ENCODE results near the gene TMC1. TPM values are rescaled to one million over a fixed set of nuclear protein-coding genes. Genes with fewer than 3 reads are reported as not detected.

Gene TMC1
- total RNA-seq, 1 experiment from 2014 or later, result 0.53 TPM

GRCh38 chr9:72612449-72612848 is 91.0 kb downstream of the TMC1 start:
- DNase-seq (ENCODE audit: low spot score), result no peak

GRCh38 chr9:72614067-72614466 is 92.7 kb downstream of the TMC1 start:
- DNase-seq (ENCODE audit: low spot score), result no peak

- DNase-seq (ENCODE audit: low spot score), result no peak
Measured at GRCh38 chr9:72615931-72616330, 94.5 kb downstream of the TMC1 start.

DNA sequence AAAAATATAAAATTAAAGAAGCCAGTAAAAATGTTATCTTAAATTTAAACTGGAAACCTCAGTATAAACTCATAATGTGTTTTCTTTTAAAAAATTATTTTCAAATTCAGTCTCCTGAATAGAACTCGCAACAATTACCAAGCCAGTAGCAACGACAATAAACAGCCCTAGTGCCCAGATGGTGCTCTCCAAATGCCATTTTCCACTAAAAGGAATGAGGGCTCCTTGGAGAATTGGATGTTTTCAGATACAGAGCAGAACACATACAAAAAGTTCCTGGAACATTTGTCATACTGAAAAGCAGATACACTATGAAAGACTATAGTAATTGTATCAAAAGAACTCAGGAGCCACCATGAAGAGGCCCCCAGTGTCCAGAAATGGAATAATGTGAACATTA is 97.4 kb downstream of the TMC1 start:
- no peak for DNase-seq (ENCODE audit: low spot score)

DNA sequence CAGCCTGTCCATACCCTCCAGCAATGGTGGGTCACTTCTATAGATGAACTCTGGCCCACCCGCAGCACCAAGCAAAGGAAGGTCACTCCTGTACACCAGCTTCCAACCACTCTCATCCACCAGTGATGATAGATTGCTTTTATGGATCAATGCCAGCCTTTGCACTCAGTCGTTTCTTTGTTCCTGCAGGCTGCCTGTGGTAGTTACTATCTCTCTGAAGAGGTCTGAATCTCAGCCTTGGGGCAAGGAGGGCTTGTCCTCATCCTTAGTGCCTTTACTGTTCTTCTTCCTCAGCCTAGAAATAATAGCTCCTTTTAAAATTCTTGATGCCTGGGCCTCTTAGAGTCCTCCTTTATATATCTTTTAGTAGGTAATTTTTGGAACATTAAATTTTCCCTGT is 100.8 kb downstream of the TMC1 start:
- DNase-seq (ENCODE audit: low spot score), result no peak

DNA sequence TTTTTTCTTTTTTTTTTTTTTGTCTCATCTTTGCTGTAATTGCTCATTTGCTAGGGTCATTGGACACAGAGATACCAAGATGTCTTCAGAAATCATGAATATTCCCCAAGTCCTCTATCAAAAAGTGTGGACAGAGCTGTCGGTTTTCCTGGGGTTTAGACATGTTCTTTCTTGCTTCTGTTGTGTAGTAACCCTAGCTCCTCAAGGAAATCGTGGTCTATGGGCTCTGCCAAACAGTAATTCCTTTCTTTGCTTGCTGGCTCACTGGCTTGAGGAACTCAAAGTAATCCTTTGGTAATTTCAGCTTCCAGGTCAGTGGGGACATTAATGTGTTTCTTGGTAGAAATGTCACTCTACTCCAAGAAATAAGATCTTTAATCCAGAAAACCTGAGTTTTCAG is 101.7 kb downstream of the TMC1 start:
- DNase-seq (ENCODE audit: low spot score), result no peak

GRCh38 chr9:72627147-72627546 is 105.7 kb downstream of the TMC1 start:
- no peak for DNase-seq (ENCODE audit: low spot score)

DNA sequence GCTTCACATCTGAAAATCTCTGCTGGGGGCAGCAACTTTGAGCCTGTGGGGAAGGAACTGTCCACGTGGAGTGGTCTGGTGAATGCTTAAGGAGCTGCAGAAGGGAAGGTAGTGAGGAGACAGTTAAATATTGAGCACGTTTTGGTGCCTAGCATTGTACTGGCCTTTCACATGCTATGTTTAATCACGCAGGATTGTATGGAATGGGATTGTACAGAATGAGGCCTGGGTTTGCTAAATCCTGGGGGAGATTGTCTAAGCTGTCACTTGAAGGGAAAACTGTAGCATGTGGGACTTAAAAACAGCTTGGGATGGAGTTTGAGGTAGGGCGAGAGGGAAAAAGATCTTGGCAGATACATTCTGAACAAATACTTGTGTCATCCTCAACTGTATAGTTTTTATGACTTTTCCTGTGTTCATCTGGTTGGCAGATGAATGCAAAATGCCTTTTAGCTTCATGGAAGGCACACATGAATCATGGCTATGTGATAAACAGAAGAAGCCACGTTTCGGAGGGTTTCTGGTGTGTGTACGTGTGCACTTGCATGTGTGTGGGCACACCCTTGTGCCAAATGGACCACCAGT is 106.6 kb downstream of the TMC1 start:
- DNase-seq (ENCODE audit: low spot score), result no peak

DNA sequence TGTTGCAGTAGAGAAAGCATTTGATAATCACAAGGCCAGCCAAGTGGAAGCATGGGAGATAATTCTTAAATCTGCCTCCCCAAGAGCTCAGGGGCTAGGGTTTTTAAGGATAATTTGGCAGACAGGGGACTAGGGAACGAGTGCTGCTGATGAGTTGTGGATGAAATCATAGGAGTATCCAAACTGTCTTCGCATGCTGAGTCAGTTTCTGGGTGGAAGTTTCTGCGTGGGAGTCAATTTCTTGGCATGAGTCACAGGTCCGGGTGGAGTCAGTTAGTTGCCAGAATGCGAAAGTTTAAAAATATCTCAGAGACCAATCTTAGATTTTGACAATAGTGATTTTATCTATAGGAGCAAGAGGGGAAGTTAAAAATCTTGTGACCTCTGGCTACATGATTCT is 112.6 kb downstream of the TMC1 start:
- peak; percentile 13 for DNase-seq (ENCODE audit: low spot score)

DNA sequence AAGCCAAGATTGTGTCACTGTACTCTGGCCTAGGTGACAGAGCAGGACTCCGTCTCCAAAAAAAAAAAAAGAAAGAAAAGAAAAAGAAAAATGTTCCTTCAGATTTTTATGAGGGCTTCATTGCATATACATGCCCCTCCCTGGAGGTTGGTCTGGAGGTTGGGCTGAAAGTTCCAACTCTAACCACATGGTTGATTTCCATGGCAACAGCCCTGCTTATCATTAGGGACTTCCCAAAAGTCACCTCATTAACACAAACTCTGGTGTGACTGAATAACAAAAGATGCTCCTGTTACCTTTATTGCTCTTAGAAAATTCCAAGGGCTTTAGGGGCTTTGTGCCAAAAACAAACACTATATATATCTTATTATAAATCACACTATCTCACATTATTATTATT is 113.8 kb downstream of the TMC1 start:
- no peak for DNase-seq (ENCODE audit: low spot score)

GRCh38 chr9:72636621-72637020 is 115.2 kb downstream of the TMC1 start:
- no peak for DNase-seq (ENCODE audit: low spot score)

GRCh38 chr9:72643651-72644050 is 122.2 kb downstream of the TMC1 start:
- no peak for DNase-seq (ENCODE audit: low spot score)

GRCh38 chr9:72646061-72646460 is 124.7 kb downstream of the TMC1 start:
- DNase-seq (ENCODE audit: low spot score), result no peak

GRCh38 chr9:72648324-72649126 is 127.1 kb downstream of the TMC1 start:
- DNase-seq (ENCODE audit: low spot score), result no peak

- DNase-seq (ENCODE audit: low spot score), result no peak
Measured at GRCh38 chr9:72649127-72649442, 127.7 kb downstream of the TMC1 start.

GRCh38 chr9:72650206-72650605 is 128.8 kb downstream of the TMC1 start:
- no peak for DNase-seq (ENCODE audit: low spot score)

GRCh38 chr9:72656021-72656420 is 134.6 kb downstream of the TMC1 start:
- no peak for DNase-seq (ENCODE audit: low spot score)

- no peak for DNase-seq (ENCODE audit: low spot score)
Measured at GRCh38 chr9:72657023-72657422, 135.6 kb downstream of the TMC1 start.

DNA sequence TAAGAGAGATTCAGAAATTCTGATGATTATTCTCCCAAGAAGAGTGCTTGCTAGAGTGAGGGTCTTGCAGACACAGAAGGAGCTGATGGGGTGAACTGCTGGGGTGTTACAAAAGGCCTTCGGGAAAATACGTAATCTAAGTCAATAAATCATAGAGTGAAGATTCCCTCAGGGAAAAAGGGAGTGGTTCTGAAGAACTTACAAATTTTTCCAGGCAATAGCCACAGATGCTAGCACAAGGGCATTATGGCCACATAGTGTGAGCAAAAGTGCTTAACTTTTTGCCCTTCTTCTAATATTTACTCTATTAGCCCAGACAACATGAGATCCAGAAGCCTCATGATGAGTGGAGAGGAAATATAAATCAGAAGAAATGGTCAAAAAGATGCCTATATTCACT is 137.3 kb downstream of the TMC1 start:
- DNase-seq (ENCODE audit: low spot score), result no peak

DNA sequence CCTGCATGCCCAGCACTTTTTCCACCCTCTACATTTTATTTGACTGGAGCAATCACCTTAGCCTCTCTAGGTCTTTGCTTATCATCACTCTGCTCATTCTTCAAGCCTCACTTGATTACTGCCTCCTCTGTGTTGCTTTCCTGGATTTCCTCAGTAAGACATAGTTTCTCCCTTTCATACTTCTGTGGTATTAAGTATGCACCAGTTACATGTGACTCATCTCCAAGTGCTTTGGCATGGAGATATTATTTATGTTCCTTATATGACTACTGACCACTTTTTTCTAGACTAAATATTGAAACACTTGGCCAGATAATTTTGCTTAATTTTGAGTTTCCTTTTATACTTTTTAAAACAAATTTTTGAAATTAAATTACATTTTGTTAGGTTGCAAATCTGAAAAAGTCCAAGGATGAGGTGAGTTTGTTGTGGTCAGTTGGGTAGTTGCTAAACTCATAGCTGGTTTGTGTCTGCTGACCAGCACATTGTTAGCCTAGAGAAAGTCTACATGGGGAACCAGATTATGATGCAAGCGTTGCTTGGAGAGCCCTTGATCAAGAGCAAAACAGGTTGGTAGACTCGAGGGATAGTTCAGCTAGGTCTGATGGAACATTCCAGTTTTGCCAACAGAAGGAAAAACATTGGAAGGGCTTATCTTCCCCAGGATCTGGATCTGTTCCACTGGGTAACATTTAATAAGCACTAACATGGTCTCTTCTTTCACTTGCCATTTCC is 140.2 kb downstream of the TMC1 start:
- DNase-seq (ENCODE audit: low spot score), result no peak

DNA sequence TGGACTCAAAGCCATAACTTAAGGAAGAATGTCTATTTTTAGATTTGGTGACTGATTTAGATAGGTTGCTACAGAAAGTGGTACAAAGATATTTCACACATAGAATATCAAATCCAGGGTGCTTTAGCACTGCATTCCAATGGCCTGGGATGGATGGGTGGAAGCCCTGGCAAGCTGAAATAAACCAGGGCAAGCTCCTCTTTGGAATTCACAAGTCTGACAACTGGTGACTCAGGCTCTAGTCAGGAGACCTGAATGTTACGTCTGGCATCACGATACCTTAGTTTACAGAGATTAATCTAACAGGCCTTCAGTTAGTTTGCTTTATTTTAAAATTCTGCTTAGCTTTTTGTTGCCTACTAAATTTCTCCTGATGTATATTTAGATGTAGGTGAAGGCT is 144.0 kb downstream of the TMC1 start:
- no peak for DNase-seq (ENCODE audit: low spot score)

GRCh38 chr9:72667181-72667580 is 145.8 kb downstream of the TMC1 start:
- no peak for DNase-seq (ENCODE audit: low spot score)

DNA sequence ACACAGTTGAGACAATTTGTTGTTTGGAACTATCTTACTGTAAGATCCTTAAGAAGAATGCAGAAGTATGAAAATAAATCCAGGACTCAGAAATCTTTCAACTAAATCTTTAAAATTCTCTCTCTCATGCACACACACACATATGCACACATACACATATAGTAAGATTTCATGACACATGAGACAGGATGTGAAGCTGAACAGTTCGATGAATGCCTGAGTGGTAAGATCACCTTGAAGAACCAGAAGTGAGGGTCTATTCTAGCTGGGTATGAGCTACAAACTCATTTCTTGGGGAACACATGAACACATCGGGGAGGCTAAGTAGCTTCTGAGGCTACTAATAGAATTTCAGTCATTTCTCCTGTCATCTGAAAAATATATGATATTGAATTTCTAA is 153.6 kb downstream of the TMC1 start:
- no peak for DNase-seq (ENCODE audit: low spot score)

All from HT-29 (cell line).